HepG2 (cell line): ENCODE data around the gene C19orf44.
"Not testable (repeated sequence)": the region's sequence is repeated elsewhere in the genome, so short reads cannot be mapped to it uniquely, and the experiment has no call there.

Experiments used
- CBX5 ChIP-seq: sonication (generic); formaldehyde crosslinking; IDR thresholded peaks from 2 replicates; pipeline ENCODE4 v1.4.0; 2020; ENCODE audit warnings: missing genetic modification reagents, borderline replicate concordance
- CTCF ChIP-seq: sonication (generic); formaldehyde crosslinking; IDR thresholded peaks from 2 replicates; pipeline ENCODE4 v1.5.0; 2020; ENCODE audit warnings: mild to moderate bottlenecking, missing genetic modification reagents, moderate library complexity
- EHMT2 ChIP-seq: fragments of 200-600 bp; sonication (generic); IDR thresholded peaks from 2 replicates; pipeline ENCODE4 v1.7.0; 2017; ENCODE audit warnings: antibody characterized with exemption, low read depth, low read length, borderline replicate concordance
- MAFF ChIP-seq: IDR thresholded peaks from 2 replicates; pipeline ENCODE4 v1.6.1; 2011; ENCODE audit warnings: low read depth, low read length, improper control_type of control experiment
- MIER2 ChIP-seq: IDR thresholded peaks from 2 replicates; pipeline ENCODE4 v1.6.1; 2016; ENCODE audit warnings: missing biosample characterization, missing genetic modification reagents
- MXI1 ChIP-seq: IDR thresholded peaks from 3 replicates; pipeline ENCODE4 v1.6.1; 2012; ENCODE audit warnings: low read depth, low read length, inconsistent platforms, borderline replicate concordance
- NR2F2 ChIP-seq: IDR thresholded peaks from 2 replicates; pipeline ENCODE4 v1.6.1; 2012; ENCODE audit warnings: low read depth, inconsistent platforms, borderline replicate concordance
- UBTF ChIP-seq: sonication (generic); formaldehyde crosslinking; IDR thresholded peaks from 2 replicates; pipeline ENCODE4 v1.4.0; 2020; ENCODE audit warnings: mild to moderate bottlenecking, missing genetic modification reagents
- USF2 ChIP-seq, 2 experiments: sonication (generic) in 1 of 2; formaldehyde crosslinking in 1 of 2; IDR thresholded peaks; 2 replicates each; pipeline versions ENCODE4 v1.5.1 to v1.6.1; 2011 to 2020; ENCODE audit warnings: borderline replicate concordance in 1 of 2, low read depth in 1 of 2, low read length in 1 of 2, mild to moderate bottlenecking in 1 of 2, missing genetic modification reagents in 1 of 2, moderate library complexity in 1 of 2
- ZFP62 ChIP-seq: sonication (generic); formaldehyde crosslinking; IDR thresholded peaks from 2 replicates; pipeline ENCODE4 v1.4.0; 2020; ENCODE audit warnings: missing genetic modification reagents
- ZNF329 ChIP-seq: sonication (generic); formaldehyde crosslinking; IDR thresholded peaks from 2 replicates; pipeline ENCODE4 v1.9.0; 2021; ENCODE audit warnings: low read depth, mild to moderate bottlenecking, missing genetic modification reagents
- ZSCAN21 ChIP-seq: sonication (generic); formaldehyde crosslinking; IDR thresholded peaks from 2 replicates; pipeline ENCODE4 v1.8.0; 2022; ENCODE audit warnings: mild to moderate bottlenecking, missing genetic modification reagents, moderate library complexity, borderline replicate concordance

- not testable (repeated sequence) for TF ChIP-seq MXI1; ZNF329 (CRISPR knock-in tag); MAFF; CTCF (CRISPR knock-in tag); CBX5 (CRISPR knock-in tag); UBTF; ZSCAN21 (CRISPR knock-in tag); USF2 (IDR thresholded peaks at IDR 0.05; ENCODE audit: low read depth, low read length); USF2 (CRISPR knock-in tag; IDR thresholded peaks at IDR 0.05; ENCODE audit: borderline replicate concordance); ZFP62 (CRISPR knock-in tag); MIER2 (CRISPR knock-in tag); NR2F2; EHMT2
Observed at GRCh38 chr19:16512611-16513010, 16.4 kb downstream of the C19orf44 start.
